ENCODE results near the gene KCNAB1. TPM values are rescaled to one million over a fixed set of nuclear protein-coding genes. Genes with fewer than 3 reads are reported as not detected.

KCNAB1 gene
- total RNA-seq, 1 donor from 2014 or later = 2.4 TPM

GRCh38 chr3:156533205-156533604 is 412.8 kb downstream of the KCNAB1 start:
- intact Hi-C loops (cut with micrococcal nuclease) = no loop called here
- DNase-seq (no peak), ATAC-seq (no peak)

- ATAC-seq (peak; percentile 95), DNase-seq (peak; percentile 60)
- intact Hi-C loops (cut with micrococcal nuclease) = no loop called here
These were observed 414.8 kb downstream of the KCNAB1 start for GRCh38 chr3:156535162-156535627.

- ATAC-seq (no peak), DNase-seq (no peak)
- intact Hi-C loops (cut with micrococcal nuclease) = no loop called here
These were observed 415.4 kb downstream of the KCNAB1 start for GRCh38 chr3:156535798-156536197.

- no peak for ATAC-seq
- intact Hi-C loops (cut with micrococcal nuclease) = no loop called here
- DNase-seq = no peak
These were observed 416.3 kb downstream of the KCNAB1 start for GRCh38 chr3:156536524-156537316.

GRCh38 chr3:156539051-156539450 is 418.7 kb downstream of the KCNAB1 start:
- no peak for DNase-seq
- no peak for ATAC-seq
- intact Hi-C loops (cut with micrococcal nuclease) = no loop called here

- DNase-seq (no peak), ATAC-seq (no peak)
- intact Hi-C loops (cut with micrococcal nuclease) = no loop called here
These were observed 419.4 kb downstream of the KCNAB1 start for GRCh38 chr3:156539802-156540201.

GRCh38 chr3:156542101-156543042 is 422.0 kb downstream of the KCNAB1 start:
- no peak for DNase-seq
- intact Hi-C loops (cut with micrococcal nuclease) = no loop called here
- ATAC-seq = peak; percentile 89

GRCh38 chr3:156543043-156543555 is 422.7 kb downstream of the KCNAB1 start:
- intact Hi-C loops (cut with micrococcal nuclease) = no loop called here

GRCh38 chr3:156547637-156548036 is 427.3 kb downstream of the KCNAB1 start:
- intact Hi-C loops (cut with micrococcal nuclease) = loop anchor here (5.0 kb wide), 1 partner anchor 125 kb away; the partner anchor contains the start of gene TIPARP
- ATAC-seq (peak; percentile 81), DNase-seq (no peak)

More at GRCh38 chr3:156543043-156543555, 422.7 kb downstream of the KCNAB1 start:
- no peak for ATAC-seq
- DNase-seq = no peak

GRCh38 chr3:156548041-156548687 is 427.8 kb downstream of the KCNAB1 start:
- intact Hi-C loops (cut with micrococcal nuclease) = loop anchor here (5.0 kb wide), 1 partner anchor 124 kb away; the partner anchor contains the start of gene TIPARP
- peak; percentile 70 for ATAC-seq
- DNase-seq = no peak

GRCh38 chr3:156548902-156549301 is 428.5 kb downstream of the KCNAB1 start:
- intact Hi-C loops (cut with micrococcal nuclease) = loop anchor here (5.0 kb wide), 1 partner anchor 123 kb away; the partner anchor contains the start of gene TIPARP
- ATAC-seq (no peak), DNase-seq (no peak)

GRCh38 chr3:156551261-156551660 is 430.9 kb downstream of the KCNAB1 start:
- no peak for ATAC-seq
- intact Hi-C loops (cut with micrococcal nuclease) = loop anchor here (5.0 to 10.0 kb wide), 2 partner anchors 274 to 536 kb away; partner anchors contain the start of gene LEKR1
- DNase-seq = no peak

GRCh38 chr3:156551746-156552145 is 431.4 kb downstream of the KCNAB1 start:
- intact Hi-C loops (cut with micrococcal nuclease) = loop anchor here (5.0 to 10.0 kb wide), 2 partner anchors 273 to 536 kb away; partner anchors contain the start of gene LEKR1
- ATAC-seq (no peak), DNase-seq (no peak)

GRCh38 chr3:156552973-156553372 is 432.6 kb downstream of the KCNAB1 start:
- ATAC-seq (no peak), DNase-seq (no peak)
- intact Hi-C loops (cut with micrococcal nuclease) = loop anchor here (5.0 to 10.0 kb wide), 2 partner anchors 272 to 534 kb away; partner anchors contain the start of gene LEKR1

GRCh38 chr3:156553705-156554356 is 433.5 kb downstream of the KCNAB1 start:
- intact Hi-C loops (cut with micrococcal nuclease) = loop anchor here (5.0 to 10.0 kb wide), 2 partner anchors 271 to 533 kb away; partner anchors contain the start of gene LEKR1
- peak; percentile 5 for ATAC-seq
- DNase-seq = no peak

GRCh38 chr3:156554515-156554841 is 434.1 kb downstream of the KCNAB1 start:
- DNase-seq = no peak
- no peak for ATAC-seq
- intact Hi-C loops (cut with micrococcal nuclease) = loop anchor here (5.0 to 10.0 kb wide), 2 partner anchors 270 to 533 kb away; partner anchors contain the start of gene LEKR1

GRCh38 chr3:156554842-156555687 is 434.7 kb downstream of the KCNAB1 start, which contains the start of gene SSR3:
Gene SSR3, minus strand, starts transcription at chr3:156555117. Its CDS starts 28 bp downstream, at chr3:156555089.
- DNase-seq = peak; percentile 100
- intact Hi-C loops (cut with micrococcal nuclease) = loop anchor here (5.0 to 10.0 kb wide), 2 partner anchors 270 to 532 kb away; partner anchors contain the start of gene LEKR1
- peak; percentile 99 for ATAC-seq

Measured in left ventricle myocardium superior (tissue), 1 donor.